Aorta (tissue), 5 donors: ENCODE results near the gene PINK1. TPM values are rescaled to one million over a fixed set of nuclear protein-coding genes. Genes with fewer than 3 reads are reported as not detected.
"Not testable (repeated sequence)": the region's sequence is repeated elsewhere in the genome, so short reads cannot be mapped to it uniquely, and the experiment has no call there.

Source experiments
- ATAC-seq: fragments of 200-7000 bp; cut with Tn5 transposase; one replicate; pipeline ENCODE4 v1.9.1; 2022; ENCODE audit warnings: moderate library complexity; ENCODE audit not compliant: low FRiP score
- DNase-seq, 2 donors: peaks; one replicate each; pipeline ENCODE4 v3.0.0-alpha.2; 2020
- H3K27ac ChIP-seq, 2 donors: one replicate each; pipeline ENCODE4 v1.5.1; 2013; ENCODE audit warnings: low read length in 2 of 2, mild to moderate bottlenecking in 2 of 2, moderate library complexity in 2 of 2, control low read depth in 1 of 2, inconsistent platforms in 1 of 2, low read depth in 1 of 2
- H3K27me3 ChIP-seq, 2 donors: one replicate each; pipeline ENCODE4 v1.6.1; 2013; ENCODE audit warnings: control low read depth in 1 of 2, low read length in 1 of 2, mild to moderate bottlenecking in 1 of 2, moderate library complexity in 1 of 2; ENCODE audit not compliant: insufficient read depth in 2 of 2, control insufficient read depth in 1 of 2
- H3K36me3 ChIP-seq, 2 donors: one replicate each; pipeline ENCODE4 v1.6.1; 2013; ENCODE audit warnings: control low read depth in 1 of 2, low read length in 1 of 2, mild to moderate bottlenecking in 1 of 2; ENCODE audit not compliant: insufficient read depth in 2 of 2, control insufficient read depth in 1 of 2
- H3K4me1 ChIP-seq, 2 donors: one replicate each; pipeline ENCODE4 v1.6.1; 2013; ENCODE audit warnings: low read length in 2 of 2, control low read depth in 1 of 2, mild to moderate bottlenecking in 1 of 2, moderate library complexity in 1 of 2; ENCODE audit not compliant: insufficient read depth in 2 of 2, control insufficient read depth in 1 of 2
- H3K4me3 ChIP-seq, 2 donors: one replicate each; pipeline ENCODE4 v1.5.1; 2013; ENCODE audit warnings: low read length in 2 of 2, control low read depth in 1 of 2, mild to moderate bottlenecking in 1 of 2
- H3K9me3 ChIP-seq: one replicate; pipeline ENCODE4 v1.6.1; 2013; ENCODE audit warnings: mild to moderate bottlenecking, low read length; ENCODE audit not compliant: control insufficient read depth
- WGBS, 2 donors: extraction: QIAGEN DNeasy Blood & Tissue Kit; methylation state at CpG; one replicate each; pipeline ENCODE4 v1.1.7; 2013; 5-methylcytosine and 5-hydroxymethylcytosine counted together
- intact Hi-C, 2 donors: fragments of 100-400 bp; cut with DNase I; formaldehyde crosslinking; loops; one replicate each; pipeline versions ENCODE4 v1.14.2 to v1.15.0; 2022
- polyA plus RNA-seq, 2 donors: library from polyadenylated mRNA; stranded (reverse); fragments of 200-250 nt; gene quantifications; one replicate each; pipeline ENCODE4 v1.2.3, GENCODE V29; 2013
- total RNA-seq, 2 donors: library from RNA; stranded (reverse); fragmentation: NEBNext Ultra II Directional; extraction: Animal tissue kit (Norgen Biotek cat#: 25700); gene quantifications; one replicate each; pipeline ENCODE4 v1.2.1, GENCODE V29; 2021
- donor health status: healthy with polysubstance abuse.
- donor health status: Bipolar disorder and iron deficiency.
- donor health status: DM: no; HTN: no; CAD: no.
- donor health status: DM: no; HTN: no; CAD: no.
- donor health status: DM: yes; HTN: yes; CAD: no.

The PINK1 gene
- total and polyA plus RNA-seq, 4 donors = 72.0 to 129 (median 92.4) TPM

DNA sequence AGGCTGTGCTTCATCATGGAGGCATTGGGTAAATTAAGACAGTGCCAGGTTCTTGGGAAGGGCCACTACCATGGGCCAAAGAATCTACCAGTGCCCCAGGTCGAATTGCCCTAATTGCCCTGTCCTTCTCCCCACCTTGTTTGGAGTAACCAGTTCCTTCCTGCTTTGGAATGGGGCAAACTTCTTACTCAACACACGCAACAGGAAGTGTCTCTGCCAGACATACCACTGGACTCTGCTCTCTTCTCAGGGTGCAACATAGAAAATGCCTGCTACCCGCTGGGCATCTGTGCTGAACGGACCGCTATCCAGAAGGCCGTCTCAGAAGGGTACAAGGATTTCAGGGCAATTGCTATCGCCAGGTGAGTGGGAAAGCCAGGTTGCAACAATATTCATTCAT is 28.6 kb upstream of the PINK1 start:
- DNase-seq = no peak
- Histone ChIP-seq H3K27me3 (no peaks in the 10 kb centered on the region), H3K27ac (no peak overlapping the region), H3K4me1 (no peaks in the 10 kb centered on the region), H3K4me3 (no peak overlapping the region), H3K9me3 (no peaks in the 10 kb centered on the region), H3K36me3 (no peaks in the 10 kb centered on the region)
- intact Hi-C loops = no loop called here
- ATAC-seq = no peak
- 87 to 88% methylated on average over 7 of the region's 7 CpGs for WGBS, 2 donors

DNA sequence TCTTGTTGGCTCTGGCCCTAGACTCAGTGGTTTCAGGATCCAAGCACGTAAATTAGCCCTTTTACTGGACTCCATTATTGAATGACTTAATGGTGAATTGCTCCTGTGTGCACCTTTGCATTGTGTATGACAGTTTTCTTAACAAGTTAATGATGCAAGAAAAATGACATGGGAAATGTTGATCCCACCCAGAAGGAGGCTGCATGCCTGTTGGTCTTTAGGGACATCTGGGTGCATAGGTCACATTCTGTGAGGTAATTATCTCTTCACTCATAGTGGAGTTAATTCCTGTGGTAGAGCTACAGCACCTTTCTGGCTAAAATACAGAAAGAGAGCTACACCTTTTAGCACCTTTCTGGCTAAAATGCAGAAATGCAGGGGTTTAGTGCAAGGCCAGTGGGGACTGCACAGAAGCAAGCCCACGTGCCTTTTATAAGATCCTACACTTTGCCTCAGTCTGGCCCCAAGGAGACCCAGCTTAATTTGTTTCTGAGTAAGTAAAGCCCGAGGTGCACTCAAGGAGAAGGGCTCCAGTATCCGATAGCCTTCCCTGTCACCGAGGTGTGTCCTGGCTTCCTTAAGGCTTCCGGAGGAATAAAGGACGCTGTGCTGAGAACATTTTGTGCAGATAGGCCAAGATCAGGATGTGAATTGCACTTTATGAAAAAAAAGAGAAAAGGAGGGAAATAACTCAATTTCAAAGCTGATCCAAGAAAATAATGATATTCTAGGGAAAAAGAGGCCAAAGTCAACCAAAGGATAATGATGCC is 26.3 kb upstream of the PINK1 start:
- H3K27me3 ChIP-seq, H3K36me3 ChIP-seq, H3K4me1 ChIP-seq, H3K27ac ChIP-seq, ATAC-seq, DNase-seq, H3K4me3 ChIP-seq, H3K9me3 ChIP-seq, intact Hi-C loops: not testable (repeated sequence)
- whole genome bisulfite sequencing, 2 donors = 51 to 65% methylated on average over 6 of the region's 7 CpGs

DNA sequence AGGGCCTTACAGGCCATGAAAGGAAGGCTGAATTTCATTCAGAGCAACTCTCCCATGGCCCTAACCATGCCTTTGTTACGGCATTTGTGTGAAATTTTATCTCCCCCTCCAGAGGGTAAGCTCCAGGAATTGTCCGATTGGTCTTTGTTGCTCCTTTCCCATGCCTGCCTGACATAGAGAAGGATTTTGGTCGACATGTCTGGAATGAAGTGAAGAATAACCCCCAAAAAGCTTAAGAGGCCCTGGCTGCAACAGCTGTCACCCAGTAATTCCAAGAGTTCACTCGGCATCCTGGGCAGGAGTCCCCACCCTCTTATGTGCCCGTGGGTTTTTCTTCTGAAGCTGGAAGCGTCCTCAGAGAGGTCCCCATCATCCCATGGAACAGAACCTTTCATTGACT is 23.7 kb upstream of the PINK1 start:
- no peak overlapping the region for H3K27ac ChIP-seq
- H3K27me3 ChIP-seq = no peaks in the 10 kb centered on the region
- DNase-seq (no peak), ATAC-seq (no peak)
- no peaks in the 10 kb centered on the region for H3K9me3 ChIP-seq
- intact Hi-C loops = no loop called here
- no peak overlapping the region for H3K4me3 ChIP-seq
- WGBS, 2 donors = 55 to 67% methylated on average over 6 of the region's 6 CpGs
- no peaks in the 10 kb centered on the region for H3K36me3 ChIP-seq
- H3K4me1 ChIP-seq = no peaks in the 10 kb centered on the region

DNA sequence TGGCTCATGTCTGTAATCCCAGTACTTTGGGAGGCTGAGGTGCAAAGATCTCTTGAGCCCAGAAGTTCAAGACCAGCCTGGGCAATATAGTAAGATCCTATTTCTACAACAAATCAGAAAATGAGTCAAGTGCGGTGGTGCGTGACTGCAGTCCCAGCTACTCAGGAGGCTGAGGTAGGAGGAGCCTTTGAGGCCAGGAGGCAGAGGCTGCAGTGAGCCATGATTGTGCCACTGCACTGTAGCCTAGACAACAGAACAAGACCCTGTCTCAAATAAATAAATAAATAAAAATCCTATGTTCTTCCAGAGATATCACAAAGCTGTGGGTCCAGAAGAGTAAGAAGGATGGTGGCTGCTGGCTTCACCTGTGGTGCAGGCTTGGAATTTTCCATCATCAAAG is 22.3 kb upstream of the PINK1 start:
- Histone ChIP-seq H3K27ac (no peak overlapping the region), H3K36me3 (no peaks in the 10 kb centered on the region), H3K27me3 (no peaks in the 10 kb centered on the region), H3K4me1 (no peaks in the 10 kb centered on the region), H3K9me3 (no peaks in the 10 kb centered on the region), H3K4me3 (no peak overlapping the region)
- intact Hi-C loops = no loop called here
- ATAC-seq = no peak
- no peak for DNase-seq
- WGBS, 2 donors = 92 to 100% methylated on average over 2 of the region's 2 CpGs

DNA sequence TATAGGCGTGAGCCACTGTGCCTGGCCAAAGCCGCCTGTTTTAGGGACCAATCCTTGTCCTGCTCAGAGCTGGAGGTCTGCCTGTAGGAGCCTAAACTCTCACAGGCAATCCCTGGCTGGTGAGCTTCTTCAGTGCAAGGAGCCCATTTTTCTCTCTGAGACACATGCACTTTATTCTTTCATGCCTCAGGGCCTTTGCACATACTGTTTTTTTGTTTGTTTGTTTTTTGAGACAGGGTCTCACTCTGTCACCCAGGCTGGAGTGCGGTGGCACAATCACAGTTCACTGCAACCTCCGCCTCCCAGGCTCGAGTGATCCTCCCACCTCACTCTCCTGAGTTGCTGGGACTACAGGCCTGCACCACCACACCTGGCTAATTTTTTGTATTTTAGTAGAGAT is 21.6 kb upstream of the PINK1 start:
- 91 to 92% methylated on average over 5 of the region's 5 CpGs for WGBS, 2 donors
- intact Hi-C loops = no loop called here
- H3K27ac ChIP-seq = no peak overlapping the region
- no peaks in the 10 kb centered on the region for H3K27me3 ChIP-seq
- ATAC-seq (no peak), DNase-seq (no peak)
- no peaks in the 10 kb centered on the region for H3K9me3 ChIP-seq
- no peak overlapping the region for H3K4me3 ChIP-seq
- H3K36me3 ChIP-seq = no peaks in the 10 kb centered on the region
- no peaks in the 10 kb centered on the region for H3K4me1 ChIP-seq

DNA sequence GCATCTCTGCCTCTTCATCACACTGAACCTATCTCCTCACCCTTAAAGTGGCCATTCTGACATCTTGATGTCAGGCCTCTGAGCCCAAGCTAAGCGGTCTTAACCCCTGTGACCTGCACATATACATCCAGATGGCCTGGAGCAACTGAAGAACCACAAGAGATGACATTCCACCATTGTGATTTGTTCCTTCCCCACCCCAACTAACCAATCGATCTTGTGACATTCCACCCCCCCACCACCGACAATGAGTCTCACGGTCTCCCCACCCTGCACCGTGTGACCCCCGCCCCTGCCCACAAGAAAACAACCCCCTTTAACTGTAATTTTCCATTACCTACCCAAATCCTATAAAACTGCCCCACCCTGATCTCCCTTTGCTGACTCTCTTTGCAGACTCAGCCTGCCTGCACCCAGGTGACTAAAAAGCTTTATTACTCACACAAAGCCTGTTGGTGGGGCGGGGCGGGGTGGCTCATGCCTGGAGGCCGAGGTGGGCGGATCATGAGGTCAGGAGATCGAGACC is 21.0 kb upstream of the PINK1 start:
- H3K9me3 ChIP-seq = no peaks in the 10 kb centered on the region
- no peaks in the 10 kb centered on the region for H3K27me3 ChIP-seq
- intact Hi-C loops = no loop called here
- H3K4me1 ChIP-seq = no peaks in the 10 kb centered on the region
- WGBS, 2 donors = 66% methylated on average over 11 of the region's 11 CpGs
- H3K4me3 ChIP-seq = no peak overlapping the region
- ATAC-seq (no peak), DNase-seq (no peak)
- H3K36me3 ChIP-seq = no peaks in the 10 kb centered on the region
- no peak overlapping the region for H3K27ac ChIP-seq

DNA sequence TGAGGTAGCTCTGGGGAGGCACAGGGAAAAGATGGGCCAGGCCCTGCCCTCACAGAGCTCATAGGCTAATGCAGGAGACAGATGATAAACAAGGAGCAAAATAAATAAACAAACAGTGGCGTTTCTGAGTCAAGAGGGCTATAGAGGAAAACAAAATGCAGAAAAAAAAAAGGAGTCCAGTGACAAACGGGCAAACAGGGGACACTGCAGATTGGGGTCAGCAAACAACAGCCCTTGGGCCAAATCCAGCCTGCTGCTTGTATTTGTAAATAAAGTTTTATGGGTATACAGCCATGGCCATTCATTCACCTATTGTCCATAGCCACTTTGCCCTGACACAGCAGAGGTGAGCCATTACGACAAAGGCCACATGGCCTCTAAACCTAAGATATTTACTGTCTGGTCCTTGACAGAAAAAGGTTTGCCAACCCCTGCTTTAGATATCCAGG is 19.1 kb upstream of the PINK1 start:
- no peaks in the 10 kb centered on the region for H3K36me3 ChIP-seq
- no peaks in the 10 kb centered on the region for H3K9me3 ChIP-seq
- H3K27ac ChIP-seq = no peak overlapping the region
- no peaks in the 10 kb centered on the region for H3K27me3 ChIP-seq
- DNase-seq = no peak
- 67 to 74% methylated on average over 3 of the region's 3 CpGs for WGBS, 2 donors
- intact Hi-C loops = no loop called here
- H3K4me3 ChIP-seq = no peak overlapping the region
- H3K4me1 ChIP-seq = no peaks in the 10 kb centered on the region
- ATAC-seq = no peak

DNA sequence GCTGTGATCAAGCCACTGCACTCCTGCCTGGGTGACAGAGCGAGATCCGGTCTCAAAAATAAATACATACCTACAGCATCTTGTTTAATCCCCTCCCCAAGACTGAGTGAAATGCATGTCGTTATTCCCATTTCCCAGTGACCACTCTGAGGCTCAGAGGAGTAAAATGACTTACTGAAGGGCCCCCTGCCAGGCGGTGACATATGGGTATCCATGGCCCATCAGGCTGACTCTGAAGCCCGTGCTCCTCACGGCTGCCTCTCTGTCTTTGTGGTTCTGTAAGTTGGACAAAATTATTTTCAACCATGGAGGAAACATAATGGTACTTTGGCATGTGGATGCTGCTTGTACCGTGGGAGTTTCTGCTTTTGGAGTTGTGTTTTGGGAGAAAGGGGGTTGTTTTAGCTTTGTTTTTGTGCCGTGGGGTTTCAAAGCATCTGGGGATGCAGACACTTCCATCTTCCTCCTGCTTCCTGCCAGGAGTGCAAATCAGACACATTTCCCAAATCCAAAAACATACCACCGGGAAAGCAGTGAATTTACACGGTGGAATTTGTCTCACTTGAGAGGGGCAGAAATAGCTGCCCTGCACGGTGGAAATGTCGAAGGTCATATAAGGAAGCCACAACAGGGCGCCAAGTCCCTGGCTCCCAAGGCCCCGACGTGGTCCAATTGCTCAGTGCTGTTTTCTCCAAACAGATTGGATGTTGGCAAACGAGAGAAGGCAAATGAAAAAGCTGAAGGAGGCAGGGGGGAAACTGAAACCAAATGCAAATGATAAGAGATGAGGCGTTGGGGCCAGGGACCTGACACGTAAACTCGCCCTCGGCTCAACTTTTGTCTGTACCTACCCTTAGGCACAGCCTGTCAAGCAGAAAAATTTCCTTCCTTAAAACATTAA is 17.1 kb upstream of the PINK1 start:
- DNase-seq (no peak), ATAC-seq (no peak)
- H3K27ac ChIP-seq = peak overlapping the region in 1 of 2 donors; percentile 45
- WGBS, 2 donors = 26% methylated on average over 20 of the region's 20 CpGs
- H3K4me3 ChIP-seq = no peak overlapping the region
- H3K27me3 ChIP-seq = no peaks in the 10 kb centered on the region
- intact Hi-C loops = no loop called here
- no peaks in the 10 kb centered on the region for H3K4me1 ChIP-seq
- H3K36me3 ChIP-seq = no peaks in the 10 kb centered on the region
- no peaks in the 10 kb centered on the region for H3K9me3 ChIP-seq
